ENCODE results near the gene HNF4A.

GRCh38 chr20:44342248-44342647, 13.3 kb upstream of the HNF4A start:
- TF ChIP-seq CTCF (IDR thresholded peaks at IDR 0.05) (no peak), ZFX (IDR thresholded peaks at IDR 0.05; ENCODE audit: borderline replicate concordance) (no peak)

Measured in 22Rv1 (cell line).